SH-SY5Y (cell line): ENCODE data around the gene AIFM3.

Experiments used
- GATA2 ChIP-seq: IDR thresholded peaks from 2 replicates; pipeline ENCODE4 v1.6.1; 2011; ENCODE audit warnings: mild to moderate bottlenecking, low read depth, low read length
- GATA3 ChIP-seq: IDR thresholded peaks from 2 replicates; pipeline ENCODE4 v1.6.1; 2011; ENCODE audit warnings: low read depth, mild to moderate bottlenecking, low read length, moderate library complexity

Gene AIFM3

DNA sequence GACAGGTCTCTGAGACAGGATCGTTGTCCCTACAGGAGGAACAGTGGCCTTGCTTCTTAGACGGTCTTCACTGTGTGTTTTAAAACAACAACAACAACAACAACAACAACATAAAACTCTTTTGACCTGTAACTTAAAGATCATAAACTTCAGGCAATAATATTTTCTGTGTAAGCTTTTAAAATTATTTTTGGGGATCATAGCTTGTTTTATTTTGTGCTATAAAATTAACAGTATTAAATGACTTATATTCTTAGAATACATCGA, 13.8 kb upstream of the AIFM3 start:
- TF ChIP-seq GATA3 (no peak), GATA2 (no peak)

DNA sequence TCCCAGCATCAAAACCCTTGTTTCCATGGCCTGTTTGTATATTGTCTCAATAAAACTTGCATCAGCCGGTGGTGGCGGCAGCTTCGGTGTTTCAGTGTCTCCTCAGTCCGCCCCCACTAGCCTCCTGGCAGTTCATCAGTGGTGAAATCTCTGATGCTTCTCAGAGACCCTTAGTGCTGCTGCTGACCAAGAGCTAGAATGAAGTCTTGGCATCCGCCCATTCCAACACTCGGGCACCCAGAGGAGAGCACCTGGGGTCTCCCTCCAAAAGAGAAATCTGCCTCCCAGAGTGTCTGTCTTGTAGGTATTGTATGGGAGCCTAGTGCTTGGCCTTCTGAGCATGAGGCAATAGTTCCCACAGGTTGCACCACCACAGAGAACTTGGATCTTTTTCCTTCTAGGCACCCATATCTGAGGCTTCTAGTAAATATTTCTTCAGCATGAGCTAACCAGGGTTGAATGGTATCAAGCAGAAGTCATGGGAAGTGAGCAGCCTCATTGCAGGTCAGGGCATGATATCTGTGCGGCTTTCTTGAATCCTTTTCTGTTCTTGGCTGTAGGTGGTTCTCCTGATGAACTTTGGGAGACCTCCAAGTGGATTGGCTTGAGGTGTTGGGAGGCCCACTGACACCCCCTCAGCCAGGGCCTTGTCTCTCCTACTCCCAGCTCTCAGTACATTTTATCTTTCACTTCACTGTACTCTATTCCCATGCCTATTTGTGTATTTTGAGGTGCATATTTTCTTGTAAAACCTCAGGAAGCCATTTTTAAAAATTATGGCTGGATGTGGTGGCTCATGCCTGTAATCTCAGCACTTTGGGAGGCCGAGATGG, 13.2 kb upstream of the AIFM3 start:
- TF ChIP-seq GATA2 (no peak), GATA3 (no peak)

DNA sequence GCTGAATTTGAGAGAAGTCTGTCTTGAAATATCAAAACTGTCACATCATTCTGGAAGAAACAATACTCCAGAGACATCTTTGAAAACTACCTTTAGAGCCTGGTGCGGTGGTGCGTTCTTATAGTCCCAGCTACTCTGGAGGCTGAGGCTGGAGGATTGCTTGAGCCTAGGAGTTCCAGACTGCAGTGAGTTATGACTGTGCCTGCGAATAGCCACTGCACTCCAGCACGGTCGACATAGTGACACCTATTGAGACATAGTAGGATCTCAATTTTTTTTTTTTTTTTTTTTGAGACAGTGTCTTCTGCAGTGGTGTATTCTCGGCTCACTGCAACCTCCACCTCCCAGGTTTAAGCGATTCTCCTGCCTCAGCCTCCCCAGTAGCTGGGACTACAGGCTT, 11.5 kb upstream of the AIFM3 start:
- no peak for TF ChIP-seq GATA2
- no peak for TF ChIP-seq GATA3

GRCh38 chr22:20956258-20957101, 10.6 kb upstream of the AIFM3 start:
- TF ChIP-seq GATA3 (no peak), GATA2 (no peak)

DNA sequence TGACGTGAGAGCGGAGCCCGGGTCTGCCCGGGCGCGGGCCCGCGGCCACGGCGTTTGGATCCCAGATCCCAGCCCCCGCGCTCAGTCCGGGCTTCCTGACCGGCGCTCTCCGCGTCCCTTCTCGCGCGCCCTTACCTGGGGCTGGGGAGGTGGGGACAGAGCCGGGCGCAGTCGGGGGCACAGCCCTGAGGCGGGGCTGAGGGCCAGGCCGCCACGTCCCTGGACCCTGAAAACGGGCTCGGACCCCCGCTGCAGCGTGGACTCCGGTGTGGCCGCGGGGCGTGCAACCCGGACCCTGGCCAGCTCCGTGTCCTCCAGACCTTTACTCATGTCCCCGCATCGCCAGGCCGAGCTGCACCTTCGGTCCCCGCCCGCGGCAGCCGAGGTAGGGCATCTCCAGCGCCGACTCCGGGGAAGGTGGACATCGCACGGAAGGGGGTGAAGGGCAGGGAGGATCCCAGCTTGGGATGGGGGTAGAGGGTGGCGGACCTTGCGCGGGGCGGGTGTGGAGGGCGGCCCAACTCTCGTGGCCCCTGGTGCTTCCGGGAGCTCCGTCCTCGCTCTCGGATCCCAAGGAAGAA, 9.9 kb upstream of the AIFM3 start:
- TF ChIP-seq GATA3 (no peak), GATA2 (no peak)

- TF ChIP-seq GATA3: no peak
- TF ChIP-seq GATA2: no peak
Observed at GRCh38 chr22:20957683-20958431, 9.2 kb upstream of the AIFM3 start.

DNA sequence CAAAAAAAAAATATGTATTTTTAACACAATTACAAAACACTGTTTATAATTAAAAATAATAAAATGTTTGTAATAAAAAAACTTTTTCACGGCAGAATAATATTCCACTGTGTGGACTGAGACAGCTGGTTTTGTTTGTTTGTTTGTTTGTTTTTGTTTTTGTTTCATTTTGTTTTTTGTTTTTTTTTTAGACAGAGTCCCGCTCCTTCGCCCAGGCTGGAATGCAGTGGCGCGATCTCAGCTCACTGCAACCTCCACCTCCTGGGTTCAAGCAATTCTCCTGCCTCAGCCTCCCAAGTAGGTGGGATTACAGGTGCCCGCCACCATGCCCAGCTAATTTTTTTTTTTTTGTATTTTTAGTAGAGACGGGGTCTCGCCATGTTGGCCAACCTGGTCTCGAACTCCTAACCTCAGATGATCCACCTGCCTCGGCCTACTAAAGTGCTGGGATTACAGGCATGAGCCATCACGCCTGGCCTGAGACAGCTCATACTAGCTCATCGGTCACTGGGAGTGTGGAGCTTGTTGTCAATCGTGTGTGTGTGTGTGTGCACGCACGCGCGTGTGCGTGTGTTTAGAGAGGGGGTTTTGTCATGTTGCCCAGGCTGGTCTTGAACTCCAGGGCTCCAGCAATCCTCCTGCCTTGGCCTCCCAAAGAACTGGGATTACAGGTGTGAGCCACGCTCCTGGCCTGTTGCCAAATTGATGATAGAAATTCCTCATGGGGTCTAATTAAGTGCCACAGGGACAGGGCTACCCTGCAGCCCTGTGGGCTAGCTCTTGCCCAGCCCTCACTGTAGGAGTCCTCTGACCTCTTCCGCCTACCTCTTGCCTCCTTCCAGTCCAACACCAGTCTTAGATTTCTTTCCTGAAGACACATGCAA, 7.2 kb upstream of the AIFM3 start:
- TF ChIP-seq GATA3: no peak

GRCh38 chr22:20960609-20961008, 6.4 kb upstream of the AIFM3 start:
- TF ChIP-seq GATA2 (no peak), GATA3 (no peak)

DNA sequence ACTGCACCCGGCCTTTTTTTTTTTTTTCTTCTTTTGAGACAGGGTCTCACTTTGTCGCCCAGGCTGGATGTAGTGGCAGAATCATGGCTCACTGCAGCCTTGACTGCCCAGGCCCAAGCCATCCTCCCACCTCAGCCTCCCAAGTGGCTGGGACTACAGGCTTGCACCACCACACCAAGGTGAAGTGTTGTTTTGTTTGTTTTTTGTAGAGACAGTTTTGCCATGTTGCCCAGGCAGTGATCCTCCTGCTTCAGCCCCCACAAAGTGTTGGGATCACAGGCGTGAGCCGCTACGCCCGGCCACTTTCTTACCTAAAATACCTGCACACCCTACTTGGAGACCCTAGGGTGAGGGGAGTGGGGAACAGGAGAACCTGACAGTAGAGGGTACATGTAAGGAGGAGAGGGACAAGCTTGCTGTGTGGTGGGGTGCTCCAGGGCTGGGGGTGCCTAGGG, 4.5 kb upstream of the AIFM3 start:
- no peak for TF ChIP-seq GATA2
- no peak for TF ChIP-seq GATA3

DNA sequence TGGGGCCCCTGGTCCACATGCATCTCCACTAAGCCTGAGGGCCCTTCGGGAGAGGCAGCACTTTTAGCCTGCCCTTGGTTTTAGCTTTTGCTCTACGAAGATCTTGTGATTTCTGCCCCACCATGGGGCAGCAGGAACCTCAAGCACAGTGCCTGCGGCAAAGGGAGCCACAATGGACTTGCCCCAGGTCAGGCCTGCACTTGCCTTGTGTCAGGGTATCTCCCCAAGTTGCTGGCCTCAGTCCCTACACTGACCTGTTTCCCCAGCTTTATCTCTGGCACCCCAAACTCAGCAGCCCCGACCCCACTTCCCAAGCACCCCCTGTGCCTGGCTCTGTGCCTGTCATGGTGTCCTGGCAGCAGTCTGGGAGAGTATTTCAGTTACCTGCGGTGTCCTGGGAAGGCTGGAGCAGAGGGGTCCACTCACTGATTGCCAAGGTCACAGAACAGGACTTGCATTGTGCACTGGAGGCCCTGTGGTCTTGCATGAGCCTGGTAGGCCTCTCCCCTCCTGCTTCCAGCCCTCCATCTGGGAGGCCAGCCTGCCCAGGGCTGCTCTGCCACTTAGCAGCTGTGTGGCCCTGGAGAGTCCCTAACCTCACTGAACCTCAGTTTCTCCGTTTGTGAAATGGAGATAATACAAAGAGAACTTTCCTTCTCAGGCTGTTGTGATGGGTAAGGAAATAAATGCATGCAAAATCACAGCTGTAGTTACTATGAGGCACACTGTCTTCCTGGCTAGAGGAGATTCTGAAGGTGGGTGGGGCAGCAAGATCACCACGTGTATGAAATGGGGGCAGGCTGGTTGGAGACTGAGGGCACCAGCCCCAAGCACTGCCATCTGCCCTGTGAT, 3.6 kb upstream of the AIFM3 start:
- no peak for TF ChIP-seq GATA2
- TF ChIP-seq GATA3: no peak

DNA sequence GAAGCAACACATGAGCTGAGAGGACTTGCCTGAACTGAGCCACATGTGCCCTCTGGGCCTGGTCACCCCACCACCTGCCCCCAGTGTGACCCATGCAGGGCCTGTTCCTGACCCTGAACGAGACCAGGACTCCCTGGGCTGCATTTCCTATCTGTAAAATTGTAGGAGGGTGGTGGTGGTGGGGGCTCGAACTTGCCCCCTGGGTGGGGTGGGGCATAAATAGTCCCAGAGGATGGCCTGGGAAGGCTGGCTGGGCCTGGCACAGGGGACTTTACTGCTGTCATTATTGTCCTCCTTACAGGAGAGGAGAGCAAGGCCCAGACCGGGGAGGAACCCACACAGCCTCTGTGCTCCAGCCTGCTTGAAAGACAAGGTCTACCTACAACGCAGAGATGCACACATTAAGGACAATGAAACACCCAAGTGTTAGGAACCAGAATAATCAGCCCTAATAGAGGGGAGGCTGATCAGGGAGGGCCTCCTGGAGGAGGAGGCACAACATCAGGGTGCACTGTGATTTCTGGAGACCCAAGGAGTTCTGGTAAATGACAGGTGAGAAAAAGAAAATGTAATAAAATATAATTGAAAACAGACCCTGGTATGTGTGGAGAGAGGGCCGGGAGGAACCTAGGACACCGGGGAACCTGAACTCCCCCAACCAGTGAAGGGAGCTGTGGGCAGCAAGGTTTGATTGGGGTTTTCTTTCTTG, 2.8 kb upstream of the AIFM3 start:
- no peak for TF ChIP-seq GATA3
- no peak for TF ChIP-seq GATA2

- TF ChIP-seq GATA2: no peak
- TF ChIP-seq GATA3: no peak
Observed at GRCh38 chr22:20964799-20965103, 2.3 kb upstream of the AIFM3 start.

DNA sequence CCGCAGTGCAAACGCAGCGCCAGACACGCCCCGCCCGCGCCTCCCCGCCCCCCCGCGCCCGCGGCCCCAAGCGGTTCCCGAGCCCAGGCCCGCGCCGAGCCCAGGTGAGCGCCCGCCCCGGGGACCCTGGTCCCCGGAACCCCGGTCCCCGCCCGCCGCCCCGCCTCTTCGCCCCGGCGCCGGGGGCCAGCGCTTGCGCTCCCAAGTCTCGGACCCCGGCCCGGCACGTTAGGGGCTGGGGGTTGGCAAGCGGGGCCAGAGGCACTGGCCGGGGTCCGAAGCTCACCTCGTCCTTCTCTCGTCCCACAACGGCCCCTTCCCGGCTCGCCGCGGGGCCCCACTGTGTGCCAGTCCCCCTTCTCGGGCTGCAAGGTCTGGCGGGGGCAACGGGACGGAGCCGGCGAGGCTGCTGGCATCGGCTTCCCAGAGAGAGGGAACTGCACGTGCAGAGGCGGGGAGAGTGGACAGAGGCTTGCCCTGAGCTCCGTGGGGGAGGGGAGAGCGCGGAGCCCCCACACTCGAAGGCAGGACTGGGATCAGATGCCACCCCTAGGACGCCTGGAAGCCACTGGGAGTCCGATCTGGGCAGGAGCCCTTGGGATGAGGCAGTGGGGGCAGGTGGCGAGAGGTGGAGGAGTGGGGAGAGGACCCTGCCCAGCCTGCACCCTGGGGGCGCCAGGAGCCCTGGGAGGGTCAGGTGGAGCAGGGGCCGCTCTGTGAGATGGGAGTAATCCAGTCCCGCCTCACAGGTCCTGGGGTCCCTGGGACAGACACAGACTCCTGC, 1.8 kb upstream of the AIFM3 start:
- TF ChIP-seq GATA2 (no peak), GATA3 (no peak)
